ENCODE data around the gene P4HB. TPM values are rescaled to one million over a fixed set of nuclear protein-coding genes. Genes with fewer than 3 reads are reported as not detected.

Gene P4HB
- total and polyA plus RNA-seq, 2 donors (not counting 1 experiment from before 2014, with no cell fraction given), result 109 to 1,034 TPM

DNA sequence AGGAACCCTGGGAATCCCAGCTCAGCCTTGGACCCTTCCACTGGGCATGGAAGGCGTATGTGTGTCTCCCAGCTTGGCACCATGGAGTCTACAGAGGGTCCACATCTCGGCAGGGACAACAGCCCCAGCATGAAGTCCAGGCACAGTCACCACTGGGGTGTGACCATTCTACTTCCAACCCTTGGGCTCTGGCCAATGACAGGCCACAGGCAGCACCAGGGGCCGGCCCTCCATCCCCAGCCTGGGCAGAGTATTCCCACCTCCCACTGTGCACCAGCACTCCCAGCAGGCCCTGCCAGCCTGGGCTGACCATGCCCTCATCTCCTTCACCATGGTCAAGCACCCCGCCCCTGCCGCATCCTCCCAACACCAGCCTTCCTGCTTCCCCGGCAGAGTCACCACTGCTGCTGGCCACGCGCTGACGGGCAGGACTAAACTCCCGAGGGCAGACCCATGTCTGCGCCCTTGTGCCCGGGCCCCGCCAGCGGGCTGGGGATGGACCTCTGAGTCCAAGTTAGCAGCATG is 15.9 kb downstream of the P4HB start:
- H3K9ac ChIP-seq (ENCODE audit: insufficient read depth, low read length), result no peak overlapping the region
- H3K27ac ChIP-seq (ENCODE audit: insufficient read depth, low read length), result no peak overlapping the region
- H3K4me2 ChIP-seq (ENCODE audit: extremely low read depth, insufficient read depth, low read length), result no peak overlapping the region
- no peaks in the 10 kb centered on the region for H3K9me3 ChIP-seq (ENCODE audit: control insufficient read depth, insufficient read depth, low read depth, low read length)
- H3K36me3 ChIP-seq (ENCODE audit: control insufficient read depth, insufficient read depth, low read length), result peaks cover 45% of the 10 kb centered on the region
- H3K27me3 ChIP-seq (ENCODE audit: control insufficient read depth, insufficient read depth, low read length), result no peaks in the 10 kb centered on the region
- H3K4me3 ChIP-seq (replicated peaks in 1 of 4; ENCODE audit: control extremely low read depth in 1 of 4, insufficient read depth in 1 of 4, low read depth in 3 of 4, low read length in 4 of 4), result no peak overlapping the region
- no peaks in the 10 kb centered on the region for H3K79me2 ChIP-seq (ENCODE audit: control insufficient read depth, insufficient read depth, low read length)
- H3K4me1 ChIP-seq (ENCODE audit: control insufficient read depth, extremely low read depth, insufficient read depth, low read length), result no peaks in the 10 kb centered on the region
- TF ChIP-seq, protein P1, sequence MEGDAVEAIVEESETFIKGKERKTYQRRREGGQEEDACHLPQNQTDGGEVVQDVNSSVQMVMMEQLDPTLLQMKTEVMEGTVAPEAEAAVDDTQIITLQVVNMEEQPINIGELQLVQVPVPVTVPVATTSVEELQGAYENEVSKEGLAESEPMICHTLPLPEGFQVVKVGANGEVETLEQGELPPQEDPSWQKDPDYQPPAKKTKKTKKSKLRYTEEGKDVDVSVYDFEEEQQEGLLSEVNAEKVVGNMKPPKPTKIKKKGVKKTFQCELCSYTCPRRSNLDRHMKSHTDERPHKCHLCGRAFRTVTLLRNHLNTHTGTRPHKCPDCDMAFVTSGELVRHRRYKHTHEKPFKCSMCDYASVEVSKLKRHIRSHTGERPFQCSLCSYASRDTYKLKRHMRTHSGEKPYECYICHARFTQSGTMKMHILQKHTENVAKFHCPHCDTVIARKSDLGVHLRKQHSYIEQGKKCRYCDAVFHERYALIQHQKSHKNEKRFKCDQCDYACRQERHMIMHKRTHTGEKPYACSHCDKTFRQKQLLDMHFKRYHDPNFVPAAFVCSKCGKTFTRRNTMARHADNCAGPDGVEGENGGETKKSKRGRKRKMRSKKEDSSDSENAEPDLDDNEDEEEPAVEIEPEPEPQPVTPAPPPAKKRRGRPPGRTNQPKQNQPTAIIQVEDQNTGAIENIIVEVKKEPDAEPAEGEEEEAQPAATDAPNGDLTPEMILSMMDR (conservative IDR thresholded peaks at IDR 0.05 in 1 of 2, IDR thresholded peaks at IDR 0.05 in 1 of 2; ENCODE audit: low read depth in 1 of 2, low read length in 2 of 2), result no peak
- DNase-seq (ENCODE audit: low read depth in 2 of 2), result no peak
- H2AFZ ChIP-seq (ENCODE audit: low read length), result no peak overlapping the region
- no peaks in the 10 kb centered on the region for H4K20me1 ChIP-seq (ENCODE audit: control insufficient read depth, extremely low read depth, insufficient read depth, low read length)

DNA sequence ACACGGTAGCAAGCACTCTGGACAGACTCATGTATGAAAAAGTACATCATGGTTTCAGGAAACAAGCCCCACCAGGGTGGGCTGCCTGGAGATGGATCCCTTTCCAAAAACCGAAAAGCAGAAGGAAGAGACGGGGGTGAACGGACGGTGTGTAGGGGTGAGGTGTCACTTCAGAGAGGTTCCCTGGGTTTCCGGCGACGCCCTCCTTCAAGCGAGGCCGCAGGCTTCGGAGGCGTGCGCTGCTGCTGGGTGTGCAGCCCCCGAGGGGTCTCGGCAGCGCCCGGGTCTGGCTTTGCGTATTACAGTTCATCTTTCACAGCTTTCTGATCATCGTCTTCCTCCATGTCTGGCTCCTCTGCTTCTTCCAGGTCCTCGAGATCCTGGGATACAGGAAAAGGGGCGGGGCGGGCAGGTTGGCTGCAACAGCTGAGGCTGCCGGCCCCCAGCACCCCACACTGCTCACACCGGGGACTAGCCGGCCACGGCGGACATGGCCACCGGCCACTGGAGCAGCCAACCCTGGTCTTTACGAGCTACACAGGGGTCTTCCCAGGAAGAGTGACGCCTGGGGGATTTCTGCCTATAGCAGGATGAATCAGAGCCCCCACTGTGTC is 16.5 kb downstream of the P4HB start:
- no peak for DNase-seq (ENCODE audit: low read depth in 2 of 2)
- no peak overlapping the region for H3K4me3 ChIP-seq (replicated peaks in 1 of 4; ENCODE audit: control extremely low read depth in 1 of 4, insufficient read depth in 1 of 4, low read depth in 3 of 4, low read length in 4 of 4)
- TF ChIP-seq, protein P1 (conservative IDR thresholded peaks at IDR 0.05 in 1 of 2, IDR thresholded peaks at IDR 0.05 in 1 of 2; ENCODE audit: low read depth in 1 of 2, low read length in 2 of 2), result no peak
- TF ChIP-seq EZH2 (IDR thresholded peaks at IDR 0.05; ENCODE audit: low read length, missing control alignments), result no peak
- no peak overlapping the region for H3K4me2 ChIP-seq (ENCODE audit: extremely low read depth, insufficient read depth, low read length)
- H3K79me2 ChIP-seq (ENCODE audit: control insufficient read depth, insufficient read depth, low read length), result no peaks in the 10 kb centered on the region
- no peaks in the 10 kb centered on the region for H4K20me1 ChIP-seq (ENCODE audit: control insufficient read depth, extremely low read depth, insufficient read depth, low read length)
- peaks cover 43% of the 10 kb centered on the region for H3K36me3 ChIP-seq (ENCODE audit: control insufficient read depth, insufficient read depth, low read length)
- peak overlapping the region; percentile 53 for H3K27ac ChIP-seq (ENCODE audit: insufficient read depth, low read length)
- no peak overlapping the region for H3K9ac ChIP-seq (ENCODE audit: insufficient read depth, low read length)
- H2AFZ ChIP-seq (ENCODE audit: low read length), result no peak overlapping the region
- no peaks in the 10 kb centered on the region for H3K27me3 ChIP-seq (ENCODE audit: control insufficient read depth, insufficient read depth, low read length)
- H3K4me1 ChIP-seq (ENCODE audit: control insufficient read depth, extremely low read depth, insufficient read depth, low read length), result no peaks in the 10 kb centered on the region
- no peaks in the 10 kb centered on the region for H3K9me3 ChIP-seq (ENCODE audit: control insufficient read depth, insufficient read depth, low read depth, low read length)

DNA sequence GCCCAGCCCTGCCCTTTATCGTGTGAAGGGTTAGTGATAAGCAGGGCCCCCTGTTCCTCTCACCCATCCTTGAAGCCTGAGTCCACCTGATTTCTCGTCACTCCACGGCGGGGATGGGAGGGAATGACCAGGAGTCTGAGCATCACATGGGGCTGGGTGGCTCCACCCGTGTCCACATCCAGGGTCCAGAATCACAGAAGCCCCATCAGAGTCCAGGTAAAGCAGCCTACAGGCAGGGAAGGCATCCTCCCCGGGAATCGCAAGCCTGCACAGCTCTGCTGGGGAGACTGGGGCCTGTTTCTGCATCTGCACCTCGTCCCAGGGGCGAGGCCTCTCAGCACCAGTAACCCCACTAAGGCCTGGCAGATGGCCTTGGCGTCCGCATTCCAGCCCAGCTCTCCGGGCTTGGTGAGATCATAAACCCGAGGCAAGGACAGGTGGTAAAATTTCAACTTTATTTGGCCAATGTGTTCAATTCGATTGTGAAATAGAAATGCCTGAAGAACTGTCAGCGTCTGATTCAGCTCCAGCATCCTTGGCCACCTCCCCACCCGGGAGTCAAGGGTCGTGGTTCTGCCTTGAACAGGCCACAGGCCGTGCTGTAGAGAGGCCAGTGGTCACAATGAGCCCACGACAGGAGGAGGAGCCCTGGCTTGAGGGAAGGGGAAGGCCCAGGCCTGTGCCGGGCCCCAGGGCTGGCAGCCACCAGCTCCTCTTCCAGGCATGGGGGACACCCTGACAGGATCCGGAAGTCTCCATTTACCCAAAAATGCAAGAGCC is 17.4 kb downstream of the P4HB start:
- Histone ChIP-seq H3K27ac (ENCODE audit: insufficient read depth, low read length) (peak overlapping the region; percentile 53), H3K9me3 (ENCODE audit: control insufficient read depth, insufficient read depth, low read depth, low read length) (no peaks in the 10 kb centered on the region), H3K79me2 (ENCODE audit: control insufficient read depth, insufficient read depth, low read length) (no peaks in the 10 kb centered on the region), H2AFZ (ENCODE audit: low read length) (no peak overlapping the region), H3K4me1 (ENCODE audit: control insufficient read depth, extremely low read depth, insufficient read depth, low read length) (no peaks in the 10 kb centered on the region), H3K4me3 (replicated peaks in 1 of 4; ENCODE audit: control extremely low read depth in 1 of 4, insufficient read depth in 1 of 4, low read depth in 3 of 4, low read length in 4 of 4) (no peak overlapping the region), H3K36me3 (ENCODE audit: control insufficient read depth, insufficient read depth, low read length) (peaks cover 43% of the 10 kb centered on the region), H4K20me1 (ENCODE audit: control insufficient read depth, extremely low read depth, insufficient read depth, low read length) (no peaks in the 10 kb centered on the region), H3K4me2 (ENCODE audit: extremely low read depth, insufficient read depth, low read length) (no peak overlapping the region), H3K9ac (ENCODE audit: insufficient read depth, low read length) (no peak overlapping the region), H3K27me3 (ENCODE audit: control insufficient read depth, insufficient read depth, low read length) (no peaks in the 10 kb centered on the region)
- TF ChIP-seq, protein P1 (conservative IDR thresholded peaks at IDR 0.05 in 1 of 2, IDR thresholded peaks at IDR 0.05 in 1 of 2; ENCODE audit: low read depth in 1 of 2, low read length in 2 of 2), result no peak
- no peak for TF ChIP-seq EZH2 (IDR thresholded peaks at IDR 0.05; ENCODE audit: low read length, missing control alignments)
- peak in 1 of 2 donors; percentile 55 for DNase-seq (ENCODE audit: low read depth in 2 of 2)
